SK-N-SH (cell line): ENCODE measurements around the gene OBI1. TPM values are rescaled to one million over a fixed set of nuclear protein-coding genes. Genes with fewer than 3 reads are reported as not detected.

Experiments
- CTCF ChIA-PET: fragments of 300-600, 350-600 bp; formaldehyde crosslinking; extraction: SDS; loops from one replicate; lab custom pipeline; 2021; lab: Yijun Ruan, JAX
- POLR2A ChIA-PET: fragments of 350-600 bp; sonication (Branson Sonifier 250); formaldehyde crosslinking; extraction: SDS; loops from one replicate; lab custom pipeline; 2020; ENCODE audit warnings: antibody characterized with exemption, inconsistent platforms; lab: Yijun Ruan, JAX
- DNase-seq: peaks from one replicate; pipeline ENCODE4 v3.0.0; 2012
- H2AFZ ChIP-seq: fragments of 200-600 bp; sonication (generic); 2 replicates; pipeline ENCODE4 v1.8.1; 2016; ENCODE audit warnings: antibody characterized with exemption, mild to moderate bottlenecking, low read depth
- H3F3A ChIP-seq: fragments of 200-600 bp; sonication (generic); replicated peaks from 2 replicates; pipeline ENCODE3; 2016; ENCODE audit warnings: antibody characterized with exemption, mild to moderate bottlenecking; ENCODE audit not compliant: insufficient read depth
- H3K27ac ChIP-seq, 2 experiments: fragments of 200-500 bp in 1 of 2; fragments of 200-600 bp in 1 of 2; sonication (Bioruptor generic) in 1 of 2; sonication (generic), shearing (Covaris generic) in 1 of 2; 2 replicates each; pipeline versions ENCODE4 v1.5.1 to v1.6.1; 2014 to 2016; ENCODE audit warnings: low read depth in 2 of 2, inconsistent platforms in 1 of 2, low read length in 1 of 2, mild to moderate bottlenecking in 1 of 2, mixed read lengths in 1 of 2
- H3K27me3 ChIP-seq: fragments of 200-600 bp; sonication (generic), shearing (Covaris generic); 2 replicates; pipeline ENCODE4 v1.6.1; 2016; ENCODE audit warnings: mixed run types; ENCODE audit not compliant: insufficient read depth
- H3K36me3 ChIP-seq, 2 experiments: fragments of 200-500 bp in 1 of 2; fragments of 200-600 bp in 1 of 2; sonication (Bioruptor generic) in 1 of 2; sonication (generic) in 1 of 2; replicated peaks in 1 of 2; 2 replicates each; pipeline versions ENCODE3 to v1.5.1; 2014 to 2016; ENCODE audit warnings: low read length in 1 of 2, mild to moderate bottlenecking in 1 of 2; ENCODE audit not compliant: insufficient read depth in 2 of 2, control insufficient read depth in 1 of 2
- H3K4me1 ChIP-seq, 2 experiments: fragments of 200-500 bp in 1 of 2; fragments of 200-600 bp in 1 of 2; sonication (Bioruptor generic) in 1 of 2; sonication (generic), shearing (Covaris generic) in 1 of 2; 2 replicates each; pipeline versions ENCODE4 v1.5.1 to v1.6.1; 2014 to 2016; ENCODE audit warnings: low read depth in 1 of 2, low read length in 1 of 2, mixed run types in 1 of 2; ENCODE audit not compliant: insufficient read depth in 2 of 2, control insufficient read depth in 1 of 2
- H3K4me2 ChIP-seq: fragments of 200-600 bp; sonication (generic), shearing (Covaris generic); 2 replicates; pipeline ENCODE4 v1.6.1; 2017; ENCODE audit warnings: mixed run types
- H3K4me3 ChIP-seq, 2 experiments: fragments of 200-500 bp in 1 of 2; fragments of 200-600 bp in 1 of 2; sonication (Bioruptor generic) in 1 of 2; sonication (generic), shearing (Covaris generic) in 1 of 2; 2 replicates each; pipeline versions ENCODE4 v1.5.1 to v1.8.1; 2014 to 2016; ENCODE audit warnings: low read depth in 2 of 2, inconsistent platforms in 1 of 2, low read length in 1 of 2, mild to moderate bottlenecking in 1 of 2, mixed read lengths in 1 of 2, moderate library complexity in 1 of 2
- H3K79me2 ChIP-seq: fragments of 200-600 bp; sonication (generic); 2 replicates; pipeline ENCODE4 v1.8.1; 2017; ENCODE audit warnings: mild to moderate bottlenecking; ENCODE audit not compliant: insufficient read depth
- H3K9ac ChIP-seq: fragments of 200-600 bp; sonication (generic); 2 replicates; pipeline ENCODE4 v1.6.1; 2017; ENCODE audit warnings: mixed run types
- H3K9me2 ChIP-seq: fragments of 200-600 bp; sonication (generic); 2 replicates; pipeline ENCODE4 v1.6.1; 2017; ENCODE audit warnings: mixed run types
- H3K9me3 ChIP-seq: fragments of 200-600 bp; sonication (generic); 2 replicates; pipeline ENCODE4 v1.6.1; 2017; ENCODE audit warnings: mixed run types, mild to moderate bottlenecking, moderate library complexity
- H4K20me1 ChIP-seq: fragments of 200-600 bp; sonication (generic); 2 replicates; pipeline ENCODE4 v1.6.1; 2017; ENCODE audit warnings: mild to moderate bottlenecking, mixed run types; ENCODE audit not compliant: insufficient read depth
- CHD2 ChIP-seq: fragments of 150-350 bp; IDR thresholded peaks from 2 replicates; pipeline ENCODE4 v1.6.1; 2018; ENCODE audit warnings: low read length; ENCODE audit not compliant: partially characterized antibody
- CTCF ChIP-seq: fragments of 200-600 bp; sonication (generic); IDR thresholded peaks from 2 replicates; pipeline ENCODE4 v1.6.1; 2017; ENCODE audit warnings: antibody characterized with exemption, mild to moderate bottlenecking, moderate library complexity
- ELF1 ChIP-seq: IDR thresholded peaks from 2 replicates; pipeline ENCODE4 v1.4.0; 2012
- EP300 ChIP-seq, 2 experiments: IDR thresholded peaks; 2 replicates each; pipeline versions ENCODE4 v1.4.0 to v1.6.1; 2012; ENCODE audit warnings: borderline replicate concordance in 1 of 2, low read depth in 1 of 2, low read length in 1 of 2
- FOSL2 ChIP-seq: IDR thresholded peaks from 2 replicates; pipeline ENCODE4 v1.4.0; 2012; ENCODE audit warnings: low read depth, mild to moderate bottlenecking, moderate library complexity, borderline replicate concordance
- FOXM1 ChIP-seq: IDR thresholded peaks from 2 replicates; pipeline ENCODE4 v1.4.0; 2012; ENCODE audit warnings: low read depth, mild to moderate bottlenecking
- GABPA ChIP-seq: IDR thresholded peaks from 2 replicates; pipeline ENCODE4 v1.4.0; 2012; ENCODE audit warnings: low read depth, mild to moderate bottlenecking
- JUND ChIP-seq: IDR thresholded peaks from 2 replicates; pipeline ENCODE4 v1.4.0; 2012
- NFIC ChIP-seq: IDR thresholded peaks from 2 replicates; pipeline ENCODE4 v1.4.0; 2012; ENCODE audit warnings: borderline replicate concordance
- POLR2AphosphoS5 ChIP-seq: IDR thresholded peaks from 2 replicates; pipeline ENCODE4 v1.6.1; 2012; ENCODE audit warnings: low read depth, low read length
- RCOR1 ChIP-seq: fragments of 150-350 bp; IDR thresholded peaks from 2 replicates; pipeline ENCODE4 v1.6.1; 2017; ENCODE audit warnings: antibody characterized with exemption, low read length
- RXRA ChIP-seq: IDR thresholded peaks from 2 replicates; pipeline ENCODE4 v1.4.0; 2012; ENCODE audit warnings: low read depth, mild to moderate bottlenecking, borderline replicate concordance
- SIN3A ChIP-seq: IDR thresholded peaks from 2 replicates; pipeline ENCODE4 v1.6.1; 2012; ENCODE audit warnings: low read depth, mild to moderate bottlenecking, low read length, moderate library complexity, borderline replicate concordance
- SMC3 ChIP-seq: IDR thresholded peaks from 2 replicates; pipeline ENCODE4 v1.6.1; 2012; ENCODE audit warnings: low read depth, low read length, improper control_type of control experiment
- TAF1 ChIP-seq: IDR thresholded peaks from 2 replicates; pipeline ENCODE4 v1.6.1; 2012; ENCODE audit warnings: low read depth, mild to moderate bottlenecking, low read length, moderate library complexity, borderline replicate concordance
- YY1 ChIP-seq: IDR thresholded peaks from 2 replicates; pipeline ENCODE4 v1.4.0; 2012; ENCODE audit warnings: low read depth, mild to moderate bottlenecking
- ZBTB33 ChIP-seq: IDR thresholded peaks from 2 replicates; pipeline ENCODE4 v1.4.0; 2012; ENCODE audit warnings: low read depth, borderline replicate concordance
- WGBS: methylation state at CpG from one replicate; pipeline ENCODE4 v1.1.6; 2017; ENCODE audit warnings: low lambda C conversion rate; 5-methylcytosine and 5-hydroxymethylcytosine counted together
- polyA plus RNA-seq, 3 experiments: library from polyadenylated mRNA; depleted of rRNA; stranded (reverse); fragments of >200 nt; gene quantifications; 2 replicates each; pipeline ENCODE4 v1.2.3, GENCODE V29; 2012
- TF ChIP-seq, protein P1 (sequence below): fragments of 150-350 bp; IDR thresholded peaks from 2 replicates; pipeline ENCODE4 v1.6.1; 2017; ENCODE audit warnings: antibody characterized with exemption, low read length, low read depth, borderline replicate concordance
- TF ChIP-seq, protein P2 (sequence below): IDR thresholded peaks from 2 replicates; pipeline ENCODE4; 2012
- TF ChIP-seq, protein P3 (sequence below): IDR thresholded peaks from 2 replicates; pipeline ENCODE4 v1.6.1; 2012; ENCODE audit warnings: mild to moderate bottlenecking, low read depth, low read length, moderate library complexity

The OBI1 gene
- polyA plus RNA-seq, 1 of the 3 experiments (the other 2 are of a cell fraction), result 1.8 TPM

GRCh38 chr13:78603240-78603957, 55.6 kb downstream of the OBI1 start, which contains the start of gene POU4F1 (continued):
- TF ChIP-seq ZBTB33, result peak; percentile 87
- TF ChIP-seq RXRA, result no peak
- TF ChIP-seq SIN3A, result no peak
- TF ChIP-seq FOXM1, result no peak
- TF ChIP-seq POLR2AphosphoS5, result no peak
- TF ChIP-seq, protein P1, sequence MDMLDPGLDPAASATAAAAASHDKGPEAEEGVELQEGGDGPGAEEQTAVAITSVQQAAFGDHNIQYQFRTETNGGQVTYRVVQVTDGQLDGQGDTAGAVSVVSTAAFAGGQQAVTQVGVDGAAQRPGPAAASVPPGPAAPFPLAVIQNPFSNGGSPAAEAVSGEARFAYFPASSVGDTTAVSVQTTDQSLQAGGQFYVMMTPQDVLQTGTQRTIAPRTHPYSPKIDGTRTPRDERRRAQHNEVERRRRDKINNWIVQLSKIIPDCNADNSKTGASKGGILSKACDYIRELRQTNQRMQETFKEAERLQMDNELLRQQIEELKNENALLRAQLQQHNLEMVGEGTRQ, result no peak
- TF ChIP-seq JUND, result no peak
- TF ChIP-seq, protein P2, sequence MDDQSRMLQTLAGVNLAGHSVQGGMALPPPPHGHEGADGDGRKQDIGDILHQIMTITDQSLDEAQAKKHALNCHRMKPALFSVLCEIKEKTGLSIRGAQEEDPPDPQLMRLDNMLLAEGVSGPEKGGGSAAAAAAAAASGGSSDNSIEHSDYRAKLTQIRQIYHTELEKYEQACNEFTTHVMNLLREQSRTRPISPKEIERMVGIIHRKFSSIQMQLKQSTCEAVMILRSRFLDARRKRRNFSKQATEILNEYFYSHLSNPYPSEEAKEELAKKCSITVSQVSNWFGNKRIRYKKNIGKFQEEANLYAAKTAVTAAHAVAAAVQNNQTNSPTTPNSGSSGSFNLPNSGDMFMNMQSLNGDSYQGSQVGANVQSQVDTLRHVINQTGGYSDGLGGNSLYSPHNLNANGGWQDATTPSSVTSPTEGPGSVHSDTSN, result no peak
- TF ChIP-seq GABPA, result no peak
- no peak for TF ChIP-seq FOSL2

DNA sequence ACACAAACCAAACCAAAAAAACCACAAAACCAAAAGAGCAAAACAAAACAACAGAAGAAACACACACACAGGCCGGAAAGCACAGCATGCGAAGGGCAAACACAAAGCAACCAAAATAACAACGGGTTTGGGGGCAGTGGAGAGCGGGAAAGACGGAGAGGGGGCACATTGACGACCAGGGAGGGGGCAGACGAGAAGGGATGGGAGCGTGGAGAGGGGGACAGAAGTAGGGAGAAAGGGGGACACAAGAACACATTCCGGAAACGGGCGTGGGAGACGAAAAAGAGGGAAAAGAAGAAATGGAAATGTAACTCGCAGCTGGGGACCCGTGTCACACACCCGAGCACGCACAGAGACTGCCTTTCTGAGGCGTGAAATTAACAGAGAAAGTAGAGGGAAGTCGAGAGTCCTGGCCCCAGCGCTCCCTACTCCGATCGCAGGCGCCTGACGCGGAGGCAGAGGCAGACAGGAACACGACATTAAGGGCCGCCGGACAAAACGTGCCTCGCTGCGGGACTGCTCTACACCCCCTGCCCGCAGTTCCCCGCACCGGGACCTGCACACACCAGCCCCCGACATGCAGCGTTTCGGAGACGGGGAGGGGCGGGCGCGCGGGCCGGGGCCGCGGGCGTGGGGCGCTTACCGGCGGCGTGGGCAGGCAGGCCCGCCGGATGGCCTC, 56.3 kb downstream of the OBI1 start:
- Histone ChIP-seq H3K27ac (no peak overlapping the region), H3K4me2 (peak overlapping the region; percentile 66; the same call in 1 of the 2 replicates), H3K79me2 (no peaks in the 10 kb centered on the region), H3F3A (peaks cover 4% of the 10 kb centered on the region), H3K27me3 (peaks cover 93% of the 10 kb centered on the region), H2AFZ (no peak overlapping the region), H3K4me1 (peaks cover 0 to 11% of the 10 kb centered on the region in 2 experiments; a peak in 1 of 4 replicates), H3K9ac (no peak overlapping the region), H3K9me3 (no peaks in the 10 kb centered on the region), H4K20me1 (no peaks in the 10 kb centered on the region), H3K36me3 (no peaks in the 10 kb centered on the region), H3K4me3 (peak overlapping the region; percentile 45 to 50; a peak in 2 of 4 replicates), H3K9me2 (no peaks in the 10 kb centered on the region)
- ChIA-PET CTCF (interaction anchor here (1.2 to 1.8 kb wide), 7 partner anchors 9 to 465 kb away, joined by 3 to 6 read pairs (median 4); no protein-coding TSS in a partner anchor), POLR2A (interaction anchor here (0.6 kb wide), 1 partner anchor 10 kb away, joined by 4 read pairs; no protein-coding TSS in a partner anchor)
- WGBS, result 8% methylated on average over 27 of the region's 51 CpGs
- no peak for DNase-seq
- TF ChIP-seq, protein P3, sequence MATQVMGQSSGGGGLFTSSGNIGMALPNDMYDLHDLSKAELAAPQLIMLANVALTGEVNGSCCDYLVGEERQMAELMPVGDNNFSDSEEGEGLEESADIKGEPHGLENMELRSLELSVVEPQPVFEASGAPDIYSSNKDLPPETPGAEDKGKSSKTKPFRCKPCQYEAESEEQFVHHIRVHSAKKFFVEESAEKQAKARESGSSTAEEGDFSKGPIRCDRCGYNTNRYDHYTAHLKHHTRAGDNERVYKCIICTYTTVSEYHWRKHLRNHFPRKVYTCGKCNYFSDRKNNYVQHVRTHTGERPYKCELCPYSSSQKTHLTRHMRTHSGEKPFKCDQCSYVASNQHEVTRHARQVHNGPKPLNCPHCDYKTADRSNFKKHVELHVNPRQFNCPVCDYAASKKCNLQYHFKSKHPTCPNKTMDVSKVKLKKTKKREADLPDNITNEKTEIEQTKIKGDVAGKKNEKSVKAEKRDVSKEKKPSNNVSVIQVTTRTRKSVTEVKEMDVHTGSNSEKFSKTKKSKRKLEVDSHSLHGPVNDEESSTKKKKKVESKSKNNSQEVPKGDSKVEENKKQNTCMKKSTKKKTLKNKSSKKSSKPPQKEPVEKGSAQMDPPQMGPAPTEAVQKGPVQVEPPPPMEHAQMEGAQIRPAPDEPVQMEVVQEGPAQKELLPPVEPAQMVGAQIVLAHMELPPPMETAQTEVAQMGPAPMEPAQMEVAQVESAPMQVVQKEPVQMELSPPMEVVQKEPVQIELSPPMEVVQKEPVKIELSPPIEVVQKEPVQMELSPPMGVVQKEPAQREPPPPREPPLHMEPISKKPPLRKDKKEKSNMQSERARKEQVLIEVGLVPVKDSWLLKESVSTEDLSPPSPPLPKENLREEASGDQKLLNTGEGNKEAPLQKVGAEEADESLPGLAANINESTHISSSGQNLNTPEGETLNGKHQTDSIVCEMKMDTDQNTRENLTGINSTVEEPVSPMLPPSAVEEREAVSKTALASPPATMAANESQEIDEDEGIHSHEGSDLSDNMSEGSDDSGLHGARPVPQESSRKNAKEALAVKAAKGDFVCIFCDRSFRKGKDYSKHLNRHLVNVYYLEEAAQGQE, result no peak
- no peak for TF ChIP-seq TAF1
- TF ChIP-seq ELF1, result no peak
- TF ChIP-seq EP300 (IDR thresholded peaks at IDR 0.05; ENCODE audit: borderline replicate concordance in 1 of 2, low read depth in 1 of 2, low read length in 1 of 2), result no peak
- no peak for TF ChIP-seq SMC3
- no peak for TF ChIP-seq NFIC
- TF ChIP-seq YY1, result no peak
- no peak for TF ChIP-seq POLR2AphosphoS5
- TF ChIP-seq CTCF, result no peak
- no peak for TF ChIP-seq RCOR1
- no peak for TF ChIP-seq CHD2
